NCI-H345 (cell line): ENCODE results near the gene WWOX.
A peak's percentile ranks its signal among the peaks of the same experiment; 100 is the strongest.

ENCODE experiments used
- DNase-seq: peaks from one replicate; lab custom pipeline; 2025; lab: John Stamatoyannopoulos, UW

The WWOX gene

DNA sequence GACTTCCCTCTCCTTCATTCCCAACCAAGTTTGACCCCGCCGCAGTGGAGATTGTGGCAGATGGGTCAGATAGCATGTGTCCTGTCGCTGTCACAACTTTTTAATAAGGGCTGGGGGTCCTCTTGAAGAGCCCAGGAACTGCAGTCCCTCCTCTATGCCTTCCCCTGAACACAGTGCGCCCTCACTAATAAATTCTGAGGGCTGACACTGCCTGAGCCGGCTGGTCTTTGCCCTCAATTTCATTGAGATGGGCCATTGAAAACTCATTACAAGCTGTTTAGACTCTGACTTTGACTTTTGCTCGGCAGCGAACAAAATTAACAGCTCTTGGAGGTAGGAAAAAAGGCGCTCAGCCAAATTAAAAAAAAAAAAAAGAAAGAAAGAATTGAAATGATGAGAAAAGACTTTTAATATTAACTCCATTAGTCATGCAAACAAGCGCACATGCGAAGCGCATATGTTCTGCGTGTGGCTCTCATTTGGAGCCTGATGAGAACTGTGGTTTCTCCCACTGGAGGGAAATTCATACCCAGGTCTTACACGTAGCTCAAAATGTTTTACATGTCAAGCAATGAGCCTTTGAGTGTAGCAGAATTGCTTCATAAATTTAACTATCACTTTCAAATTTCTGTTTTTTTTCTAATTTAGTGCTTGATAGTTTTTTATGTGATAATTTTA lies 704.7 kb downstream of the WWOX start:
- DNase-seq = no peak

- DNase-seq = no peak
Measured at GRCh38 chr16:78805556-78805955, 706.1 kb downstream of the WWOX start.

GRCh38 chr16:78811247-78811646 lies 711.8 kb downstream of the WWOX start:
- DNase-seq = no peak

DNA sequence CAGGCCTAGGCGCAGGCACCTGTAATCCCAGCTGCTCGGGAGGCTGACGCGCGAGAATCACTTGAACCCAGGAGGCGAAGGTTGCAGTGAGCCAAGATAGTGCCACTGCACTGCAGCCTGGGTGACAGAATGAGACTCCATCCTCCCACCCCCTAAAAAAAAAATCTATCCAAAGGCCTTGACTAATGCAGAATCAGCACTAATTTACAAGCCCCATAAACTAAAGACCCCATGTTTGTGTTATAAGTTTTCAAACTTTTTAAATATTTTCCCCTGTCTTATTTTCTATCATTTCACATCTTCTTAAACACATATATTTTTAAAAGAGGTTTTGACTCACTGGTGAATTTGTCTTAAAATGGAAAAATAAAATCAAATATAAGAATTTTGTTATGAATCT lies 713.1 kb downstream of the WWOX start:
- DNase-seq = no peak

DNA sequence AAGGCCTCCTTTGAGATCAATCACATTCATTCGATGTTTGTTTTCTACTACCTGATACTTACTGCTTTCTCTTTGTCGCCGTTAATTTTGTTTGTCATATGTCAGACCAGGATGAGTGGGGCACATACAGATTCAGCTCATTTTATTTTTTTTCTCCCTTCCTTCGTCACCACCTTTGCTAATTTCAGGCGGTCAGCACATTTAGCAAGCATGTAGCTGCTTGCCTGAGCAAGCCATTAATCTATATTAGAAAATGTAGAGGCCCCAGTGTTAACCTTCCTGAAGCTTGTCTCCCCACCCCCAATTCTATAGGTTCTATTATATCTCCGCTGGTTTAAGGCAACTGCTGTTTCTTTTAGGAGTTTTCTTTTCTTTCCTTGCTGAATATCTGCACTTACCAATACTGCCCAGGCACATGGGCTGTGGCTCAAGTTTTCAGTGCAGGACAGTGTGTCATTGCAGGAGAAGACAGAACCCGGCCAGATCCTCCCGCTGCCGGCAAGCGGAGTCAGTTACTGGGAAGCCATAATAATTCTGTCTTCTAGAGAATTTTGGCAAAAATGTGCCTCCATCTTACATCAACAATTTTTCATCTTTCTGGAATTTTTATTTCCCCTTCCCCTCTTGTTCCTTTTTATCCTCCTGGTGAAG lies 714.3 kb downstream of the WWOX start:
- no peak for DNase-seq

DNA sequence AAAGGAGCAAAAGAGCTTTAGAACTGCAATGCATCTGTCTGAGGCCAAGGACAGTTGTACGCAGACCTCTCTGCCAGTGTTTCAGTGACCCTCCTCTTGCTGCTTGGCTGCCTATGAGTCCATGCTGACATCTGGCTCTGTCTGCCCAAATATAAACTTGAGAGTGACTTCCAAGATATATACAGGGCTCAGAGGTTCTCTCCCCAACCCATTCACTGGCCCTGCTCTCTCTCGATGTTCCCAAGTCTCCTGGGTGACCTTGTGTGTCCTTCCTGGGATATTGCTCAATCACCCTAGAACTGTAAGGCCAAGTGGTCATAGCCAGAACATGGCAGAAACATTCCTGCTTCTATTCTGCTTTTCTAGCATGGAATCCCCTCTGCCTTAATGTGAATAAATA lies 716.3 kb downstream of the WWOX start:
- DNase-seq = no peak

GRCh38 chr16:78816499-78817195 lies 717.2 kb downstream of the WWOX start:
- no peak for DNase-seq

DNA sequence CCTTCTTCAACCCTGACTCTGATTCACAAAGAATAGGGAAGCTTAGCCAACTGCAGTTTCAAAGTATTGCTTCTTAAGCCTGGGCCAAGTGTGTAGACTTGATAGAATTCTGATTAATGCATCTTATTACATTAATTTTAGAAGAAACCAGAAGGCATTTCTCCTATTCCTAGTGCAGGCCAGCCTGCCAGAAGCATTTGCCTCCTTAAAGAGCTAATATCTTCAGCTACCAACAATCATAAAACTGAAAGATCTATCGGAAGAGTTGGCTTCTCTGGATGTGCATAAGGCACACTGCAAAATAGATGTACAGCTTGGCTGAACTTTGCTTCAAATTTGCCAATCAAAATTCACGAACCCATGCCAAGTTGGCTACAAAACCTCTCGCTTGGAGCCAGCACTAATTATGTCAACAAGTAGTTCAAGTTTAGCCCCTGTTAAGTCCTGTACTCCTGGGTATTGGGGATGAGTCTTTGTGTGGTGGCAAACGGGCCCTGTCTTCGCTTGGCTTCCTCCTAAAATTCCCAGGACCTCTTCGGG lies 717.8 kb downstream of the WWOX start:
- DNase-seq = no peak

DNA sequence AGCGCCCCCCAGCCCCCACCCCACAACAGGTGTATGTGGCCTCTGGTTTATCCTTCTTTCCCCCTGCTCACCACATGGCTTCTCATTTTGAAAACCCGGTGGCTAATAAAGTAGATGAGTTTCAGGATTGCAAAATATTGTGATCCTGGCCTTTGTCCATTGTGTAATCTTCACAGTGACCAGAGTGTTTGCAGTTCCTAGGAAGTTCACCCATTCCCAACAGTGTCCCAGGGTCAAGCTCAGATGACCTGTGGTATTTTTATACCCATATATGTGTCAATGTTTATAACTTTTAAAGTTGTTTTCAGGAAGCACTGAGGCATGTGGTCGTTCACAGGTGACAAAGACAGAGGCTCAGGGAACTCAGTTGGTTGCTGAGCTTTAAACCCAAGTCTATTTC lies 721.9 kb downstream of the WWOX start:
- no peak for DNase-seq

GRCh38 chr16:78822509-78822908 lies 723.1 kb downstream of the WWOX start:
- DNase-seq = no peak

GRCh38 chr16:78823027-78823426 lies 723.6 kb downstream of the WWOX start:
- no peak for DNase-seq

DNA sequence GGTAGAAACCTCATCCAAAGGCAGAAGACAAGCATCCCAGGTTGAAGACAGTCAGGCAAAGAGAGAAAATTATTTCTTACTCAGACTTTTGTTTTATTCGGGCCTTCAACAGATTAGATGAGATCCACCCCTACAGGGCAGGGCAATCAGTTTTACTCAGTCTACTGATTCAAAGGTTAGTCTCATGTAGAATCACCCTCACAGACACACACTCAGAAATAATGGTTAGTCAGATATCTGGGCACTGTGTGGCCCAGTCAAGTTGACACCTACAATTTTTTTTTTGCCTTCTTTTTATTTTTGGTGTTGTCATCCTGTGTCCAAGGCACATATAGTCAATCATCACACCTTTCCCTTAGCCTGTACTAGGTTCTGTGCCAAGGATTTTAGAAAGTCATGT lies 729.8 kb downstream of the WWOX start:
- no peak for DNase-seq

GRCh38 chr16:78830599-78830998 lies 731.1 kb downstream of the WWOX start:
- no peak for DNase-seq

DNA sequence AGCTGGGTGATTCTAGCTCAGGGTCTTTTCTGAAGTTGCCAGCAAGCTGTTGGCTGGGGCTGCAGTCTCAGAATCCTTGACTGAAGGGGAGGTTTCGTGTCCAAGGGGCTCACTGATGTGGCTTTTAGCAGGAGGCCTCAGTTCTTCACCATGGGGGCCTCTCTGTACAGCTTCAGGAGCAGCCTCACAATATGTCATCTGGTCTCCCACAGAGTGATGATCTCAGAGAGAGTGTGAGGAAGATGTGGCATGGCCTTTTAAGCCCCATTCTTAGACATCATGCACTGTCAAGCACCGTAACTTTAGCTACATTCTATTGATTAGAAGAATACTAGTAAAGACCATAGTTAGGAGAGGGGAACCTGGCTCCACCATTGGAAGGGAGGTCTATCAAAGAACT lies 732.6 kb downstream of the WWOX start:
- no peak for DNase-seq

- DNase-seq = no peak
Measured at GRCh38 chr16:78836802-78837491, 737.5 kb downstream of the WWOX start.

GRCh38 chr16:78837706-78838105 lies 738.3 kb downstream of the WWOX start:
- no peak for DNase-seq

- DNase-seq = no peak
Measured at GRCh38 chr16:78838276-78838675, 738.8 kb downstream of the WWOX start.

GRCh38 chr16:78842950-78843349 lies 743.5 kb downstream of the WWOX start:
- DNase-seq = peak; percentile 17

- no peak for DNase-seq
Measured at GRCh38 chr16:78843978-78844377, 744.5 kb downstream of the WWOX start.

- no peak for DNase-seq
Measured at GRCh38 chr16:78844682-78845081, 745.2 kb downstream of the WWOX start.

- no peak for DNase-seq
Measured at GRCh38 chr16:78851266-78851665, 751.8 kb downstream of the WWOX start.

DNA sequence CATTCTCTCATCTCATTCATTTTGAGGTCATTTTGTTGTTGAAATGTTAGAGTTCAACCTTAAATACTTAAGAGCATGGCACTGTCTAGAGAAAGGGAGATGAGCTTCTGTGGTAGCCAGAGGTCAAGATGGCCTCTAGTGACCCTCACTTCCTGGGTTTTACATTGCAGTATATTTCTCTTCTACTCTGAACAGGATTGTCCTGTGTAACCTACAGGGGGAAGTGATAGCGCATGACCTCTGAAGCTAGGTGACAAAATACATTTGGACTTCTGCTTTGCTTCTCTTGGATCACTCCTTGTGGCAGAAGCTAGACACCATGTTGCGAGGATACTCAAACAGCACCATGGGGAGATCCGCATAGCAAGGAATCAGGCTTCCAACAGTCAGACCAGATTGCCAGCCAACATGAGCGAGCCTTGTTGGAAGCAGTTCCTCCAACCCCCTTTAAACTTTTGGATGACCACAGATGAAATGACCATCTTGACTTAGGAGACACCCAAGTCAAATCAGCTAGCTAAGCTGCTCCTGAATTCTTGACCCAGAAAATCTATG lies 752.7 kb downstream of the WWOX start:
- DNase-seq = no peak
